GM21390 (cell line): ENCODE data around the gene C11orf54.

Experiments
- ATAC-seq: cut with Tn5 transposase; IDR thresholded peaks from one replicate; pipeline ENCODE4 v1.9.1; 2021; ENCODE audit not compliant: unreplicated experiment

Gene C11orf54

DNA sequence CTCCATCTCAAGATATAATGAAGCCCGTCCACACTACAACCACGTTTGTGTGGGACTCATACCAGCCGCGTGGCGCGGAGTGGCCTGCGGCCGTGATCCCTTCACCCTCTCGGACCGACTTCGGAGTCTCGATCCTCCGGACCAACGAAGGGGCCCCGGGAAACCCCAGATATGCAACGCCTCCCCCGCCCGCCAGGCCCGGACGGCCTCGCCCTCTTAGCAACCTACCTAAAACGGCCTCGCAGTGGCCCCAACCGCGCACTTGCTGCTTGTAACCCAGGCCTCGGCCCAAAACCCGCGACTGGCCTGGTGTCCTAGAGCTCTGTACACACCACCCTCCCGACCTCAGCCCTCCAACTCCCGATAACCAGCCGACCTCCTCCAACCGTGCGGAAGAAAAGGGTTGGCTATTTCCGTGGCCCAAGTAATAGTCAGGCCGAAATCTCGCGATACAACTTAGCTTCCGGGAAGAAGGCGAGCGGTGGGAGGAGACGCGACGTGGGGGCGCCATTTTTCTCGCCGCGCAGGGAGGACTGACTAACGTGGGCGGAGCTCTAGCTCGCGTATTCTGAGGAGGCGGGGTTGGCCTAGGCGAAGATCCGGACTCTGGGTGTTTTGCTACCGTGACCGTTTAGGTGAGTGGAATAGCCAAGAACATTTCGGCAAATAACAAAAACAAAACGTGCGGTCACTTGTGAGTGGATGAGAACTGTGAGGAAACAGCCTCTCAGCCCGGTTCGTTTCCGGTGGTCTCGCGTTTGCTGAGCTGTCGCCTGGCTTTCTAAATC is at the start of gene C11orf54, which contains the start of gene TAF1D:
C11orf54 (plus strand) TSS at position 579 of the 788 bp plus-strand sequence. CDS start 5,722 bp downstream, outside the sequence.
TAF1D (minus strand) TSS at position 402 of the 788 bp plus-strand sequence. CDS start 2,191 bp downstream, outside the sequence.
- peak; percentile 83 for ATAC-seq

DNA sequence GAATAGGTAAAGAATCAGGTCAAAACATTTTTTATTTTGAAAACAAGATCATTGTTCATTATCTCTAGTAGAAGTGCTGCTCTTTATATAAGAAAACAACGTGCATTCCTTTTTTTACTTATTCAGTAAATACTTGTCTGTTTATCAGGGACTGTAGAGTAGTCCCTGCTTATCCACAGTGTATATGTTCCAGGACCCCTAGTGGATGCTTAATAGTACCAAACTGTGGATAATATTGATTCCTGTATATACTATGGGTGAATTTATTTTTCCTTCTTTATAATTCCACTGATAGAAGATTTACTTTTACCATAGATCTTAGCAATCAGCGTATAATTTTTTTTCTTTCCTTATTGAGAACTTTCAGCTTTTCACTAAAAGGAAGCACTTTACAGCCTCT is 47.4 kb upstream of the C11orf54 start:
- no peak for ATAC-seq

DNA sequence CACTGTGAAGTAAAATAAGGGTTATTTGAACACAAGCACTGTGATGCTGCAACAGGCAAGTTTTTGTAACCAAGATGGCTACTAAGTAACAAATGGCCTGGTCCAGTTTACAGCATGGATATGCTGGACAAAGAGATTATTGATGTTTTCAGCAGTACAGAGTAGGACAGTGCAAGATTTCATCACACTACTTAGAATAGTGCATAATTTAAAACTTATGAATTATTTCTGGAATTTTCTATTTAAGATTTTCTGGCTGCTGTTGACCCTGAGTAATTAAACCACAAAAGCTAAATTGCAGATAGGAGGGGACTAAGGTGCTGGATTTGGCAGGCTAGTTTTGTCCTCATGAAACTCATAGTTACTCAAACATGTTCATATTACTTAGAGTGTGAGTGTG is 46.9 kb upstream of the C11orf54 start:
- ATAC-seq = no peak

DNA sequence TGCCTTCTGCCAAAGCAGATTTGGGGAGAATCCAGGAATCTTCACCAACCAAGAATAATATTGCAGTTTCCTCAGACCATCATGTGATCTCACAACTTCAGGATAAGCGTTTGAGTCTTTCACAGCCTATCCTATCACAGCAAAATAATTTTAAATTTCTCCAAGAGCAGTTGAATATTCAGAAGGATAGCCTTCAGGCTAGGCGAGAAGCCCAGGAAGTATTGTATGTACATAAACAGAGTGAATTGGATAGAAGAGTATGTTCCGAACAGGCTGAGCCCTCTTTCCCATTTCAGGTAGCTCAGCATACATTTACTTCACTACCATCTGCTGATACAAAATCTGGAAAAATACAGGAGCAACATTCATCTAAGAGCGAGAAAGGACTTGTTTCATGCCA is 43.9 kb upstream of the C11orf54 start:
- ATAC-seq = no peak

DNA sequence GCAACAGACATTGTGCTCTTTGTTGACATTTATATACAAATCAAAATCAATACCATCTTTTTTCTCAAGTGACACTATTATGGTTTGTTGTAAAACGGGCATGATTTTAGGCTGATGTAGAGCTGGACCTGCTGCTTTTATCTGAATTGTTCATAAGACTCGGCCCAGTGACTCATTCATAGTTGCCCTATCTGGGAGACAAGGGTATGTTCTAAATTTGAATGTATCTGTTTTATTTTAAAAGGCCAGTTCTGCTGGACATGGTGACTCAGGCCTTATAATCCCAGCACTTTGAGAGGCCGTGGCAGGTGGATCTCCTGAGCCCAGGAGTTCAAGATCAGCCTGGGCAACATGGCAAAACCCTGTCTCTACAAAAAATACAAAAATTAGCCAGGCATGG is 40.6 kb upstream of the C11orf54 start:
- ATAC-seq = no peak

DNA sequence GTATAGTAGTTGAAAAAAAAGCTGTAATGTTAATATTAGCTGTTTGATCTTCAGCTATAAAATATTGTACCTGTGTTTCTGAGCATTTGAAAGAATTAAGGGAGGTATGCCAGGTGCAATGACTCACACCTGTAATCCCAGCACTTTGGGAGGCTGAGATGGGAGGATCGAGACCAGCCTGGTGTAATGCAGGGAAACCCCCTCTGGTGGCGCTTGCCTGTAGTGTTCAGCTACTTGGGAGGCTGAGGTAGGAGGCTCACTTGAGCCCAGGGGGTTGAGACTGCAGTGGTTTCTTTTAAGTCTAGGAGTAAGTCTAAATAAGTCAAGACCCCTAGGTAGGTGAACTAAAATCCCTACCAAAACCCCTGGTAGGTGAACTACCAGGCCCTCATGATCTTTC is 37.2 kb upstream of the C11orf54 start:
- no peak for ATAC-seq

DNA sequence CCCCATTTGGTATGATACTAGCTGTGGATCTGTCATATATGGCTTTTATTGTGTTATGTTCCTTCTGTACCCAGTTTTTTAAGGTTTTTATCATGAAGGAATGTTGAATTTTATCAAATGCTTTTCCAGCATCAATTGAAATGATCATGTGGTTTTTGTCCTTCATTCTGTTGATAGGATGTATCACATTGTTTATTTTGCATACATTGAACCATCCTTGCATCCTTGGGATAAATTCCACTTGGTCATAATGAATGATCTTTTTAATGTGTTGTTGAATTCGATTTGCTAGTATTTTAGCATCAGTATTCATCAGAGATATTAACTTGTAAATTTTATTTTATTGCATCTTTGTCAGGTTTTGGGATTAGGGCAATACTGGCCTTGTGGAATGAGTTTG is 31.2 kb upstream of the C11orf54 start:
- no peak for ATAC-seq

DNA sequence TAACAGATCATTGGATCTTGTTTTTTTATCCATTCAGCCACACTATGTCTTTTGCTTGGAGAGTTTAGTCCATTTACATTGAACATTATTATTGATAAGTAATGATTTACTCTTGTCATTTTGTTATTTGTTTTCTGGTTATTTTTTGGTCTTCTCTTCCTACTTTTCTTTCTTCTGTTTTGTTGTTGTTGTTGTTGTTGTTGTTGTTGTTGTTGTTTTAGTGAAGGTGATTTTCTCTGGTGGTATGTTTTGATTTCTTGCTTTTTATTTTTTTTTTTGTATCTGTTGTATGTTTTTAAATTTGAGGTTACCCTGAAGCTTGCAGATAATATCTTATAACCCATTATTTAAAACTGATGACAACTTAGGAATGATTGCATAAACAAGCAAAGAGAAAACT is 28.8 kb upstream of the C11orf54 start:
- ATAC-seq = no peak

DNA sequence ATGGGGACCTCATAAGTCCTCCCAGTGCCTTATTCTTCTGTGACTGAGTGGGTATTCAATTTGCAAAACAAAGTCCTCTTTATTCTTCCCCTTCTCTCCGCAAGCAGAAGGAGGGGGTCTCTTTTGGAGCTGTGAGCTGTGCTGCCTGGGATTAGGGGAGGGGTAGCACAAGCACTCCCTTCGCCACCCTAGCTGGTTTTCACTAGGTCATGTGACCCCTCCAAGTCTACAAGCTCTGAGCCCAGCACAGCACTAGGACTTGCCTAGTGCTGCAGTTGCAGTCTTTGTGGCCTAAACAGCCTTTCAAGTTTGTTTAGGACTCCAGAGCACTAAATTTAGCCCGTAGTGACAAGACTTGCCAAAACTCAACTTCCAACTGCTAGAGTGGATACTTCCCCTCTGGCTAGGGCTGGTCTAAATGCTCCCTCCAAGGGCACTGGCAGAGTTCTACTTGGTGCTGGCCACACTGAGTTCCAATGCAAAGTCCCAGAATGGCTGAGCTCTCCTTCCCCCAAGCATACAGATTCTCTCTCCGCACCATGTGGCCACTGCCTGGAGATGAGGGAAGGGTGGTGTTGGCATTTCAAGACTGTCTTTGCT is 25.6 kb upstream of the C11orf54 start:
- ATAC-seq = no peak

DNA sequence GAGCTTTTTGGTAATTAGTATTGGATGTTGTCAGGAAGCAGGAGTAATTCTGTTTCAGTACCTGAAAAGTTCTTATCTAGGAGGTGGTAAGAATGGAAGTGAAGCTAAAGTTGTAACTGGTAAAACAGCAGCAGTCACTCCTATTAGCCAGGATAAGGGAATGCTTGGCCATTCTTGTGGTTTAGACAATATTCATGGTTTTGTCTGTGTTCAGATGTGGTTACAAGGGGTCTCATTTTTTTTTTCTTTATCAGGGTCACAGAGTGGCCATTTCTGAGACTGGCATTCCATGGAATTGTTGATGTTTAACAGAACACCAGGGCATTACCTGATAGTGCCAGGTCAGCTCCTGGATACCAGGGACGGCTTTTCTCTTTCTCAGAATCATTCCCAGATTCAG is 24.0 kb upstream of the C11orf54 start:
- no peak for ATAC-seq

DNA sequence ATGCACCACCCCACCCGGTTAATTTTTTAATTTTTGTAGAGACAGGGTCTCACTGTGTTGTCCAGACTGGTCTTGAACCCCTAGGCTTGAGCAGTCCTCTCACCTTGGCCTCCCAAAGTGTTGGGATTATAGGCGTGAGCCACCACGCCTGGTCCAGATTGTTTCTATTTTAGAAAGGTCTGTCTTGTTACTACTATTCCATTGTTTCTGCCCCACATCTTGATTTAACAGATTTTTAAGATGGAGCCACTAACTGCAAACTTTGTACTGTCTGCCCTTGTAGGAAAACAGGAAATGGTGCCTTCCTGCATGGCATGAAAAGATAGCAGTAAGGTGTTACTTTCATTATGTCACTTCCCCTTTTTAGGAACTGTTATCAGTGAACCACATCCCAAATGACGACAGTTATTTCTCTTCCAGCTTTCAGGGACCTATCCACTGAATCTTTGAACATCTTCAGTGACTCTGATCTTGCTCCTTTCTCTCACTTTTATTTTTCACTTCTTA is 23.4 kb upstream of the C11orf54 start:
- peak; percentile 91 for ATAC-seq

DNA sequence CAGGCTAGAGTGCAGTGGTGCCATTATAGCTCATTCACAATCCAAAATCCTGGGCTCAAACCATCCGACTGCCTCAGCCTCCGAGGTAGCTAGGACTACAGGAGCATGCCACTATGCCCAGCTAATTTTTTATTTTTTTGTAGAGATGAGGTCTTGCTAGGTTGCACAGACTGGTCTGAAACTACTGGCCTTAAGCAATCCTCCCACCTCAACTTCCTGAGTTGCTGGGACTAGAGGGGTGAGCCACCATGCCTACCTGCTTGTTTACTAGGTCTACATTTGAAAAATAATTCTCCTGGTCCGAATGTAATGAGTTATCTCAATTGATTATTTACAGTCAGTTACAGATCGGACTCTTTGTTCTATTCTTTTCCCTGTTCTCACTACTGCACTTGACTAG is 22.2 kb upstream of the C11orf54 start:
- no peak for ATAC-seq

DNA sequence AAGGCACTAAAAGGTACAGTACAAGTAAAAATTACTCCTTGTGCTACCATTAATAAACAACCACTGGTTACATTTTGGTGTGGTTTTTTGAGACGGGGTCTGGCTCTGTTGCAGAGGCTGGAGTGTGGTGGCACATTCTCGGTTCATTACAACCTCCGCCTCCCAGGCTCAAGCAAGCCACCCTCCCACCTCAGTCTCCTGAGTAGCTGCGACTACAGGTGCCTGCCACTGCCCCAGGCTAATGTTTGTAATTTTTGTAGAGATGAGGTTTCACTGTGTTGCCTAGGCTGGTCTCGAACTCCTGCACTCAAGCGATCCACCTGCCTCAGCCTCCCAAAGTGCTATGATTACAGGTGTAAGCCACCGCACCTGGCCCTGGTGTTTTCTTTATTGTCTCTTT is 20.9 kb upstream of the C11orf54 start:
- ATAC-seq = no peak

DNA sequence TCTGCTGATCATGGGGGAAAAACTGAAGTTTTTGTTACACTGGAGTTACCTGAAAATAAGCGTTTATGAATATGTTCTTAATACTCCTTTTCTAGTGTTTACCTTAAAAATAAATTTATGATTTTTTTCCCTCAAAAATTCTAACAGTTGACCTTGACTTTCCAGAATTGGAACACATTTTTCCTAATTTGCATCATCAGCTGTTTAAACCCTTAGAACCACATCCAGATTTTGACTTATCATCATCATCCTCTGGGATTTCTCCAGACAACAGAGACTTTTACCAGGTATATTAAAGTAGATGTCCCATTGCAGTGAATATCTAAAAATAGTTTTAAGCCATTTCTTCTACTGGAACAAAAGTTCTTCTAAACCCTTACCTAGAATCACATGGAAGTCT is 17.4 kb upstream of the C11orf54 start:
- ATAC-seq = no peak

DNA sequence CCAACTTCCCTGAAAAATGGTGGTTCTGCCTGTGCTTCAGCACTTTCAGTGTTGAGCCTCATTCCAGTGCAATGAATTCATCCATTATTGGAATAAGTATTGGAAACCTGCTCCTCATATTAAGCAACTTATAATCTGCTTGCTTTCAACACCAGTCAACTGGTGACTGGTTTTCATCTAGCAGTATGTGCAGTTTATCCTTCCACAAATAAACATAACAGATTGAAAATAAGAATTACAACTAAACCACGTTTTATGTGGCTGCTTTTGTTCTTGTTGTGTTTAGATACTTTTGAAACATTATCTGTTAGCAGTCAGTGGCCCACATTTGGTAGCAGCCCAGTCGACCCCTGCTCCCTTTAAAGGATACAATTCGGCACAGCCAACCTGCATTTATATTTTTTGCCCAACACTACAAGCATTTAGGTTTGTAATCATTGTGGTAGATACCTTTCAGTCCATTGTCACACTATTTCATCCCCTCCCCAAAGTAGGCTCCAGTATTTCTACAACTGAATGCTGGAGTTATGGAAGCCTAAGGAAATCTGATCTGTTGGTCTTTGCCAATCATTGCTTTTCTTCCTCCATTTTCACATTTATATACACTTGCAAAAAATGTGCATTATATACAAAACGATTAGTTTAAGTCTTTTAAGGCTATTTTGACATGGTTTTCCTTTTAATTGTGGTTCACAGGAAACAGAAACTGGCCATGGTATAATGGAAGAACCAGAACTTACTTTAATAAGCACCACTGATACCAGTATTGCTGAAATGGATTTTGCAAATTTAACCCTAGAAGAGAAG is 13.3 kb upstream of the C11orf54 start:
- ATAC-seq = no peak

DNA sequence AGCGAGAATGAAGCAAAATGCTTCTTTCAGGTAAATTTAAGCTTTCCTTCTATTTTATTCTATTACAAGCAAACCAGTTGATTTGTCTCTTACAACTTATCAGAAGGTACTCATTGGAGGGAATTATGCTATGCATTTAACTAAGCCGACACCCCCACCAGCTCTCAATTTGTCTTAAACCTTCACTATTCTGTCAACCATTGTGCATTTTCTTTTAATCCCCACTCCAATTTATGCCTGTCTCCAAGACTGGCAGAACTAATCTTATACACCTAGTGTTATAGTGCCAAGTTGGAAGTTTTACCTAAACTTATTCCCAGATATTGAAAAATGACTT is 12.7 kb upstream of the C11orf54 start:
- no peak for ATAC-seq

DNA sequence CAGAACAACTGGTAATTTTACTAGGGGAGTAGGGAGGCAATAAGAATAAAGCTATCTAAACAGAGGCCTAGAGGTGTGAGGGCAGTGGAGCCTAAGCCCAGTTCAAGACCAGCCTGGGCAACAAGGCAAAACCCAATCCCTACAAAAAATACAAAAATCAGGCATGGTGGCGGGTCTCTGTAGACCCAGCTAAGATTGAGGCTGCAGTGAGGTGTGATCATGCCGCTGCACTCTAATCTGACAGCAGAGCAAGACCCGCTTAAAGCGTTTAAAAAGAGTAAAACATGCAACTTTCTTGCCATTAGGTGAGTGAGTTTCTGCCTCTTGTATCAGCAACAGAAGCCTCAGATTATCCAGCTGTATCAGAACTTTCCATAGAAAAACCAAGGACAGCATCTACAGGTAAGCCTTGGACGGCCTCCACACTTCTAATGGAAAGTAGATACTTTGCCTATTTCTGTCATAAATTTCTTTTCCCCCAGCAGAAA is 12.3 kb upstream of the C11orf54 start:
- ATAC-seq = no peak

DNA sequence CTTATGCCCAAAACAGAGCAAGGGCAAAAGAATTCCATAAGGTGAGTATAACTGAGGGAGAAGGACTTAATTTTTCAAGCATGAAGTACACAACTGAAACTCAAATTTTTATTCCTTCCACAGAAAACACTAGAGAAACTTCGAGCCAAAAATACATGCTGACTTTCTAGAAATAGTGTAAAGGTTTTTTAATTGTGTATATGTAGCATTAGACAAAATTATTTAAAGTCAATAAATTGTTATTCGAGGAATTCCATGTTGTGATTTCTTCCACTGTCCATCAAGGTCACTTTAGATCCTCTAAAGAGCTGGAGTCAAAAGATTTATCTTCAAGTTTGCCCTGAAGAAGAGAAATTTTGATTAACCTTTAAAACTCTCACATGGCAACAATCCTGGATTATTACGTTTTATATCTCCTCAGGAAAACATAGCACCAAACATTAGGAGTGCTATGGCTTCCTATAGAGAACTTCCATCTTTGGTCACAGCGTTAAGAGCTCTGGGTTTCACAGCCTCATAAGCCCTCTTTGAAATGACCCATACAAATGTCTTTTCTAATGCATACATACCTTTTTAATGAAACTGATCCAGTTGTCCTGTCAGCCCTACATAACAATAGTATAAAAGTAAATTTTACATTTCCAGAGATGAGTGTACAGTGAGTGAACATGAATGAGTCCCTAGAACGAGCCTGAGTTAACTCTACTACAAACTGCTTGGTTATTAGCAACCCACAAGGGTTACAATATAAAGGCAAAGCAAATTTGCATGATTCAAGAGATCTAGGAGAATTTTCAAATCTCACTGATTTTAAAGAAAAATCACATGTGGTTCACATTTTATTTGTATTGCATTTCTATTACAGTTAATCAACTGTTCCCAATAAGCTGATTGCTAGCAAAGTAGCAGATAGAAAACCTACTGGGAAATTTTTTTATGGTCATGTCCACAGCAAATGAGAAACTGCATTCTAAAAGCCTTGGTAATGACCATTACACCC is 11.1 kb upstream of the C11orf54 start:
- no peak for ATAC-seq

DNA sequence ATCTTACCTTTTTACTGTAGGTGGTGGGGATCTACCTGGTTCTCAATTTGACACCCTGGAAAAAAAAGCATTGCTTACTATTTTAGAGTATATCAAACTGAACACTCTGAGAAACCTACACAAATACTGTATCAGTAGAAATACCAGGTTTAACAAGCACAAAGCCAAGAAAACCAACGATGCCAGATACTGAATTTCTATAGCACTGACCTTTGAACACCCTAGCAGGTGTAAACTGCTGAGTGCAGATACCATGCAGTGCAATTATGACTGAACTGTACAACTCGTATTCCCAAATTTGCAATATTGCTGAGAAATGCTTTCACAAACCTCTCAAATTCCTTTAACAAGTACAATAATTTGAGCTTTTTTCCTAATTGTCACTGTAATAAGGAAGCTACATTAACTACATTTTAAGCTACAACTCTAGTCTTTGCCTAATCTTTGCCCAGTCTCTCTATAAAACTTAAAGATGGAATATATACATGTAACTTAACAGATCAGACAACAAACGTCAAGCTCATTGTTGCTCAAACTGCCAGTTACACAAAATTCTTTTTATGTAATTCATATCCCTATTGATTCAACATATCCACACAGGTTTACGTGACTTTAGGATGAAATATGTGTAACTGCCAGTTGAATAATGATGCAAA is 9.1 kb upstream of the C11orf54 start:
- ATAC-seq = no peak

DNA sequence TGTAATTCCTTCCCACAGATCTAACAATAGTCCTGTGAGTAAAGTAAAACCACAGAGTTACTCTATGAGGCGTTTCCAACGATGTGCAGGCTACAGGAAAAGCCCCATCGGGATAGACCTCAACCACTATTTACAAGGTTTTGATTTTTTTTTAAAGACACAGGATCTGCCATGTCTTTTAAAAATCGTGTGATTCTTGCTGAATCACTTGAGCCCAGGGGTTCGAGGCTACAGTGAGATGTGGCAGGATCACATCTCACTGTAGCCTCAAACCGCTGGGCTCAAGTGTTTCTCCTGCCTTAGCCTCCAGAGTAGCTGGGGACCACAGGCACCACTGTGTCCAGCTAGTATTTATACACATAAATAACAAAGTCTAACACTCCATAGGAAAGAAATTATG is 8.0 kb upstream of the C11orf54 start:
- no peak for ATAC-seq
